ENCODE results near the gene PBRM1. TPM values are rescaled to one million over a fixed set of nuclear protein-coding genes. Genes with fewer than 3 reads are reported as not detected.
A peak's percentile ranks its signal among the peaks of the same experiment; 100 is the strongest.

The PBRM1 gene
- total RNA-seq, 1 donor: 100 TPM

DNA sequence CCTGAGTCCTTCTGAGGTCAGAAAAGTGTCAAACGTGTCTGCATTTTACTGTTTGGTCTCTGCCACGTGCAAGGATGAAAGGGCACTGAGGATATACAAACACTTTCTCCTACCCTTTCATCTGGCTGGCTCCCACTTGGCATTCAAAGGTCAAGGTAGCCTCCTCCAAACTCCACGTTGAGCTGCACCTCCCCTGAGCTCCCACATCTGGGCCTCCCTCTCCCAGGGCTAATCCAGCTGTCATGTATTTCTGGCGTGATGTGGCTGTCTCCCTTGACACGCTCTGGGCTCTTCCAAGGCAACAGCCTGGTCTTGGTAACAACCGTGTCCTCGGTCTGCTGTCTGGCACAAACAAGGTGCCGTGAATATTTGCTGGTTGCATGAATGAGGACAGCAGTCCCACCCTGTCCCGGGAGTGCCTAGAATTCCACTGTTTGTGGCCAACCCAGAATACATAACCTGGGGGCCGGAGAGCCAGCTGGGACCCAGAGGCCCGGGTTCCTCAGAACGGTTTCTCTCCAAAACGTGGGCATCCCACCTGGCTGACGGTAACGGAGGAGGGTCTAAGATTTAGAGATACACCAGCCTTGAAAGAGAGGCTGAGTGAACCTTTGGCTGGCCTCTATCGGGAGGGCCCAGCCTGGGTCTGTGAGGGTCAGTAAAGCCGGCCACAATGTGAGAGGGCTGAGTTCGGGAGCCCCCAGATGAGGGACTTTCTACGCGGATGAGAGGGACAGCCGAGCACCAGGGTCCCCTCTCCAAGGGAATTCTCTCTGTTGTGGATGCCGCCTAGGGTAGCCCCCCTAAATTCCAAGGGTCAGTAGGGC is 19.1 kb upstream of the PBRM1 start:
- H3K27ac ChIP-seq (ENCODE audit: low read depth, low read length): peak overlapping the region; percentile 90
- H3K79me2 ChIP-seq (ENCODE audit: insufficient read depth, low read length): peaks cover 79% of the 10 kb centered on the region
- H2AFZ ChIP-seq (ENCODE audit: low read length): peak overlapping the region; percentile 95
- no peaks in the 10 kb centered on the region for H3K9me3 ChIP-seq (ENCODE audit: low read depth, low read length)
- peaks cover 20% of the 10 kb centered on the region for H3K36me3 ChIP-seq (ENCODE audit: insufficient read depth, low read length)
- peak; percentile 83 for DNase-seq (ENCODE audit: insufficient read length, low spot score, missing footprints)
- no peaks in the 10 kb centered on the region for H3K27me3 ChIP-seq (ENCODE audit: insufficient read depth, low read length)
- peaks cover 3% of the 10 kb centered on the region for H4K20me1 ChIP-seq (ENCODE audit: insufficient read depth, low read length)
- TF ChIP-seq CTCF (IDR thresholded peaks at IDR 0.05; ENCODE audit: extremely low read depth, low read depth, low read length): no peak
- H3K4me3 ChIP-seq (ENCODE audit: insufficient read depth, low read length): peak overlapping the region; percentile 90
- peaks cover 23% of the 10 kb centered on the region for H3K4me1 ChIP-seq (ENCODE audit: insufficient read depth, low read length)
- H3K4me2 ChIP-seq (ENCODE audit: insufficient read depth, low read length): peak overlapping the region; percentile 100

- Histone ChIP-seq H3K27me3 (ENCODE audit: insufficient read depth, low read length) (no peaks in the 10 kb centered on the region), H3K4me1 (ENCODE audit: insufficient read depth, low read length) (peaks cover 23% of the 10 kb centered on the region), H3K27ac (ENCODE audit: low read depth, low read length) (peak overlapping the region; percentile 30), H2AFZ (ENCODE audit: low read length) (peak overlapping the region; percentile 8), H4K20me1 (ENCODE audit: insufficient read depth, low read length) (peaks cover 5% of the 10 kb centered on the region), H3K36me3 (ENCODE audit: insufficient read depth, low read length) (peaks cover 21% of the 10 kb centered on the region), H3K79me2 (ENCODE audit: insufficient read depth, low read length) (peaks cover 93% of the 10 kb centered on the region), H3K4me3 (ENCODE audit: insufficient read depth, low read length) (peak overlapping the region; percentile 90), H3K9me3 (ENCODE audit: low read depth, low read length) (no peaks in the 10 kb centered on the region), H3K4me2 (ENCODE audit: insufficient read depth, low read length) (peak overlapping the region; percentile 100)
- no peak for DNase-seq (ENCODE audit: insufficient read length, low spot score, missing footprints)
- no peak for TF ChIP-seq CTCF (IDR thresholded peaks at IDR 0.05; ENCODE audit: extremely low read depth, low read depth, low read length)
Measured at GRCh38 chr3:52703341-52703740, 17.6 kb upstream of the PBRM1 start.

DNA sequence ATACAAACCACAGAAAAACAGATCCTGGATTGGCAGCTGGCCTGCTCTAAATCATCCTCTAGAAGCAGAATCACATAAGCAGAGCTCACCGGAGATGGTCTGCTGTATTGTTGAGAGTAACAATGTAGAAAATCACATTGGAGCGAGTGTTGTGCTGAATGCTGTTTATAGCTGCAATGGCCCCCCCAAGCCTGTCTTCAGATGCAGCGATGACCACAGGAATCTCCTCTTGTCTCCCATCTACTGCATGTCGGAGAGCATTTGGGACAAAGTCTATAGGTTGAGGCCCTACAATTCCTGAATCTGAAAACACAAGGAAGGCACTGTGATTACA is 11.9 kb upstream of the PBRM1 start:
- no peak overlapping the region for H3K4me2 ChIP-seq (ENCODE audit: insufficient read depth, low read length)
- H3K4me3 ChIP-seq (ENCODE audit: insufficient read depth, low read length): no peak overlapping the region
- H3K79me2 ChIP-seq (ENCODE audit: insufficient read depth, low read length): peaks cover 48% of the 10 kb centered on the region
- peaks cover 68% of the 10 kb centered on the region for H3K36me3 ChIP-seq (ENCODE audit: insufficient read depth, low read length)
- H3K4me1 ChIP-seq (ENCODE audit: insufficient read depth, low read length): peaks cover 2% of the 10 kb centered on the region
- H3K9me3 ChIP-seq (ENCODE audit: low read depth, low read length): no peaks in the 10 kb centered on the region
- H2AFZ ChIP-seq (ENCODE audit: low read length): no peak overlapping the region
- no peak for DNase-seq (ENCODE audit: insufficient read length, low spot score, missing footprints)
- no peak for TF ChIP-seq CTCF (IDR thresholded peaks at IDR 0.05; ENCODE audit: extremely low read depth, low read depth, low read length)
- H3K27me3 ChIP-seq (ENCODE audit: insufficient read depth, low read length): no peaks in the 10 kb centered on the region
- H4K20me1 ChIP-seq (ENCODE audit: insufficient read depth, low read length): peaks cover 9% of the 10 kb centered on the region
- no peak overlapping the region for H3K27ac ChIP-seq (ENCODE audit: low read depth, low read length)

DNA sequence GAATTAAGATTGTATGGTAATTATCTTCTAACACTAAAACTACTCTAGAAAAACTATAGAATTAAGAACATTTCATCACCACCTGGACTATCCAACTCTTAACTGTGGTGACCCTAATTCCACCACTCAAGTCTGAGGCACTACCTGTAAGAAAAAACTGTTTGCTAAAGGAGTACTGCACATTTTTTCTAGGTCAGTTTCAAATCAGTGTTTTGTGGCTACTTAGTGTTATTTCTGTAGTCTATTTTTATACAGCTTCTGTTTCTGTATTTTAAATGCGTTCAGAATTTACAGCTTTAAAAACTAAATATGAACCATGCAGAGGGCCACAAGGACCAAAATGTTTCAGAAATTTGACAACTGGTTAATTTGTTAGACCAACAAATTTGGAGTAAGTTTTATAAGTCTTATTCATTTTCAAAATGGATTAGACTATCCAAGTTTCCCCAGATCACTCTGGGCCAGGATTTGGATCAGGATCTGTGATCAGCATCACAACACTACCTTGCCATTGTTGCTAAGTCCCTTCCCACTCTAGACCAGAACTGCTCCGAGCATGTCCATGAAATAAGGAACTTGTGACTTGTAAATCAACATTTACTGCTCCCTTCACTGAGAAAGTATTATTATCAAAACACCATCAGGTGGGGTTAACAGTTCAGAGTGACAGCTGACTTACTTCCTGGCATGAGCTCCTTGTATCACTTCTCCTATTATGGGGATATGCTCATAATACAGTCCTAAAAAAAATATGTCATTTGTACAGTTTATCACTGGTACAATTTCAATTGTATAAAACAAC is 11.3 kb upstream of the PBRM1 start:
- H3K36me3 ChIP-seq (ENCODE audit: insufficient read depth, low read length): peaks cover 73% of the 10 kb centered on the region
- H3K27ac ChIP-seq (ENCODE audit: low read depth, low read length): no peak overlapping the region
- no peak overlapping the region for H3K4me3 ChIP-seq (ENCODE audit: insufficient read depth, low read length)
- H3K27me3 ChIP-seq (ENCODE audit: insufficient read depth, low read length): no peaks in the 10 kb centered on the region
- H2AFZ ChIP-seq (ENCODE audit: low read length): no peak overlapping the region
- H3K9me3 ChIP-seq (ENCODE audit: low read depth, low read length): no peaks in the 10 kb centered on the region
- TF ChIP-seq CTCF (IDR thresholded peaks at IDR 0.05; ENCODE audit: extremely low read depth, low read depth, low read length): no peak
- peaks cover 42% of the 10 kb centered on the region for H3K79me2 ChIP-seq (ENCODE audit: insufficient read depth, low read length)
- peaks cover 3% of the 10 kb centered on the region for H3K4me1 ChIP-seq (ENCODE audit: insufficient read depth, low read length)
- H3K4me2 ChIP-seq (ENCODE audit: insufficient read depth, low read length): no peak overlapping the region
- peaks cover 8% of the 10 kb centered on the region for H4K20me1 ChIP-seq (ENCODE audit: insufficient read depth, low read length)
- no peak for DNase-seq (ENCODE audit: insufficient read length, low spot score, missing footprints)

Measured in osteoblast (primary cell).